ENCODE measurements around the gene CCDC69. TPM values are rescaled to one million over a fixed set of nuclear protein-coding genes. Genes with fewer than 3 reads are reported as not detected.

Gene CCDC69
- total RNA-seq, 1 donor from 2014 or later = 45.8 TPM

- DNase-seq (ENCODE audit: low spot score) (no peak), ATAC-seq (no peak)
- intact Hi-C loops (cut with DNase I) = no loop called here
Measured at GRCh38 chr5:151134228-151134627, 89.7 kb downstream of the CCDC69 start.

GRCh38 chr5:151132963-151133362 is 90.9 kb downstream of the CCDC69 start:
- intact Hi-C loops (cut with DNase I) = no loop called here
- DNase-seq (ENCODE audit: low spot score) (no peak), ATAC-seq (peak; percentile 33)

Other genes starting within 250 kb of the CCDC69 start
- 1,443 TPM for gene GPX3, start 203.5 kb downstream of the CCDC69 start, total RNA-seq
- gene TNIP1, start 143.1 kb downstream of the CCDC69 start, total RNA-seq = 80.2 TPM
- 211 TPM for gene ANXA6, start 66.3 kb downstream of the CCDC69 start, total RNA-seq
- 41.9 TPM for gene GM2A, start 29.1 kb upstream of the CCDC69 start, total RNA-seq
- gene SLC36A3, start 79.7 kb upstream of the CCDC69 start, total RNA-seq = not detected
- gene SLC36A2, start 123.5 kb upstream of the CCDC69 start, total RNA-seq = 30.2 TPM
- 24.9 TPM for gene SLC36A1, start 223.5 kb upstream of the CCDC69 start, total RNA-seq

Data from sciatic nerve (tissue), 2 donors.